Lower leg skin (tissue), 3 donors: Measurements from ENCODE around the gene NDUFV1.

Experiments
- CTCF ChIP-seq, 3 donors: fragments of 450-650 bp; IDR thresholded peaks; one replicate each; pipeline ENCODE4 v1.5.1; 2016; ENCODE audit warnings: antibody characterized with exemption in 3 of 3, mild to moderate bottlenecking in 3 of 3, moderate library complexity in 2 of 3
- POLR2A ChIP-seq, 2 donors: fragments of 450-650 bp; IDR thresholded peaks; one replicate each; pipeline ENCODE4 v1.6.1; 2016 to 2017; ENCODE audit warnings: antibody characterized with exemption in 2 of 2, mild to moderate bottlenecking in 1 of 2, moderate library complexity in 1 of 2

- TF ChIP-seq CTCF (IDR thresholded peaks at IDR 0.05): peak in 1 of 3 donors; percentile 78
- no peak for TF ChIP-seq POLR2A (IDR thresholded peaks at IDR 0.05)
Observed at GRCh38 chr11:67606492-67607295, at the start of gene NDUFV1.
